Heart left ventricle (tissue), 13 donors: Measurements from ENCODE around the gene CDH11.

Experiments
- POLR2A ChIP-seq, 2 donors: fragments of 450-650 bp; IDR thresholded peaks; one replicate each; pipeline ENCODE4 v1.6.1; 2017; ENCODE audit warnings: antibody characterized with exemption in 2 of 2, mild to moderate bottlenecking in 2 of 2, moderate library complexity in 2 of 2
- TF ChIP-seq, protein P1 (sequence below), 12 donors: fragments of 200-600 bp; sonication (generic) in 4 of 12; IDR thresholded peaks; one replicate each; pipeline versions ENCODE4 v1.5.0 to v1.8.0; 2018 to 2022; ENCODE audit warnings: antibody characterized with exemption in 12 of 12, mild to moderate bottlenecking in 5 of 12
- donor health status: ischemic (EF 13 %, LVEDD 7.1; RV severe dilation, severe dysfunction).
- donor health status: DM: no; HTN: yes; CAD: no.
- donor health status: DM: no; HTN: no; CAD: no.
- donor health status: ischemic (EF 25% LVEDD 6.9; RV normal size, moderate dysfunction).
- donor health status: ischemic (EF 25% LVEDD 5.7; RV mildly dilated, moderate dysfunction).
- donor health status: ischemic (EF 35%, LVEDD 5.7; RV mildly dilated, moderate dysfunction).
- donor health status: nonischemic (EF 11% LVEDD 7.7; RV severe dilation, severe dysfunction).
- donor health status: DM: yes; HTN: yes; CAD: no.
- donor health status: PGD.
- donor health status: ischemic (EF 29% LVEDD 5.4; RV normal size, mild dysfunction).
- donor health status: nonischemic (EF 23%, LVEDD 6.1; RV moderate dilation, normal function).

DNA sequence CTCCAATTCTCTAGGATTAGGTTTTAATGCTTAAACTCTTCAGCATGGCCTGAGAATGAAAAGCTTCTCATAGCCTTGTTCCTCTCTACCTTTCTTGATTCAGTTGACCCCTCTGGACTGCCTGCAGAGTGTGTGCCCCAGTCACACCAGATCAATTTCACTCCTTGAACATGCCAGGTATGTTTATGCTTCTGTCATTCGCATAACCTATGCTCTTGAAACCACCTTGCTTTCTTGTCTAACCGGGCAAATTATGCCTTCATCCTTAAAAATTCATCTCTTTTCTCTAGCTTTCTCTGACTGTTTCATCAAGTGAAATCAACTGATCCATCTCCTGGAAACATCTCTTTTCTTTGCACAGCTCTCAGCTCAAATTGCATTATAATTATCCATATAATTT is 42.3 kb downstream of the CDH11 start:
- no peak for TF ChIP-seq POLR2A (IDR thresholded peaks at IDR 0.05)
- TF ChIP-seq, protein P1, sequence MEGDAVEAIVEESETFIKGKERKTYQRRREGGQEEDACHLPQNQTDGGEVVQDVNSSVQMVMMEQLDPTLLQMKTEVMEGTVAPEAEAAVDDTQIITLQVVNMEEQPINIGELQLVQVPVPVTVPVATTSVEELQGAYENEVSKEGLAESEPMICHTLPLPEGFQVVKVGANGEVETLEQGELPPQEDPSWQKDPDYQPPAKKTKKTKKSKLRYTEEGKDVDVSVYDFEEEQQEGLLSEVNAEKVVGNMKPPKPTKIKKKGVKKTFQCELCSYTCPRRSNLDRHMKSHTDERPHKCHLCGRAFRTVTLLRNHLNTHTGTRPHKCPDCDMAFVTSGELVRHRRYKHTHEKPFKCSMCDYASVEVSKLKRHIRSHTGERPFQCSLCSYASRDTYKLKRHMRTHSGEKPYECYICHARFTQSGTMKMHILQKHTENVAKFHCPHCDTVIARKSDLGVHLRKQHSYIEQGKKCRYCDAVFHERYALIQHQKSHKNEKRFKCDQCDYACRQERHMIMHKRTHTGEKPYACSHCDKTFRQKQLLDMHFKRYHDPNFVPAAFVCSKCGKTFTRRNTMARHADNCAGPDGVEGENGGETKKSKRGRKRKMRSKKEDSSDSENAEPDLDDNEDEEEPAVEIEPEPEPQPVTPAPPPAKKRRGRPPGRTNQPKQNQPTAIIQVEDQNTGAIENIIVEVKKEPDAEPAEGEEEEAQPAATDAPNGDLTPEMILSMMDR (IDR thresholded peaks at IDR 0.05), result no peak
